ENCODE measurements around the gene SHANK2.

Gene SHANK2

DNA sequence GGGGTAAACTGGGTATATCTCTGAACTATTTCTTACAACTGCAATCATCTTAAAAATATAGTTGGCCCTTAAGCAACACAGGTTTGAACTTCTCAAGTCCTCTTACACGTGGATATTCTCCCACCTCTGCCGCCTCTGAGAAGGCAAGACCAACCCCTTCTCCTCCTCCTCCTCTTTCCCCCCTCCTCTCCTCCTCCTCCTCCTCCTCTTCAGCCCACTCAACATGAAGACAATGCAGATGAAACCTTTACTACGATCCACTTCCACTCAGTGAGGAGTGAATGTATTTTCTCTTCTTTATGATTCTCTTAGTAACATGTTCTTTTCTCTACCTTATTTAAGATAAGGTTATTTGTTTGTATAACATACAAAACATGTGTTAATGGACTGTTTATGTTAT is 20.0 kb downstream of the SHANK2 start:
- H2BK120ac ChIP-seq (ENCODE audit: insufficient read depth, low read length, poor library complexity): no peak overlapping the region
- WGBS (ENCODE audit: extremely low coverage, insufficient coverage, insufficient read length): no CpG with 5 or more reads among the region's 3 CpGs
- no peak overlapping the region for H3K4me2 ChIP-seq (ENCODE audit: low read length)
- H3K18ac ChIP-seq (ENCODE audit: low read length): no peak overlapping the region
- peaks cover 0 to 4% of the 10 kb centered on the region in 2 experiments for H3K36me3 ChIP-seq (ENCODE audit: control insufficient read depth in 1 of 2, insufficient read depth in 2 of 2, low read length in 2 of 2)
- H3K14ac ChIP-seq (ENCODE audit: low read length): no peak overlapping the region
- H2BK5ac ChIP-seq (ENCODE audit: low read depth, low read length, poor library complexity): no peak overlapping the region
- no peak for DNase-seq
- H3K23ac ChIP-seq (ENCODE audit: low read length): no peak overlapping the region
- no peak overlapping the region for H3K4me3 ChIP-seq (ENCODE audit: low read depth, low read length)
- H3K79me2 ChIP-seq (ENCODE audit: control insufficient read depth, insufficient read depth, low read length, poor library complexity): peaks cover 3% of the 10 kb centered on the region
- H3K4ac ChIP-seq (ENCODE audit: low read depth, low read length): no peak overlapping the region
- H3K4me1 ChIP-seq (ENCODE audit: control insufficient read depth in 1 of 2, insufficient read depth in 2 of 2, low read length in 2 of 2): no peaks in the 10 kb centered on the region
- H4K12ac ChIP-seq (ENCODE audit: low read depth, low read length): no peak overlapping the region
- H2BK12ac ChIP-seq (ENCODE audit: low read length): no peak overlapping the region
- no peak overlapping the region for H4K8ac ChIP-seq (ENCODE audit: low read depth, low read length)
- no peak overlapping the region for H3K27ac ChIP-seq (ENCODE audit: low read depth, low read length)
- no peaks in the 10 kb centered on the region for H3K9me3 ChIP-seq (ENCODE audit: insufficient read depth, low read depth, low read length)
- no peak overlapping the region for H2AK5ac ChIP-seq (ENCODE audit: low read length)
- no peaks in the 10 kb centered on the region for H3K79me1 ChIP-seq (ENCODE audit: low read length)
- H2AFZ ChIP-seq (ENCODE audit: insufficient read depth, low read length, poor library complexity): no peak overlapping the region
- no peaks in the 10 kb centered on the region for H3K27me3 ChIP-seq (ENCODE audit: insufficient read depth, low read length)
- no peak overlapping the region for H3K9ac ChIP-seq (ENCODE audit: low read length)
- H4K91ac ChIP-seq (ENCODE audit: low read depth, low read length): no peak overlapping the region

DNA sequence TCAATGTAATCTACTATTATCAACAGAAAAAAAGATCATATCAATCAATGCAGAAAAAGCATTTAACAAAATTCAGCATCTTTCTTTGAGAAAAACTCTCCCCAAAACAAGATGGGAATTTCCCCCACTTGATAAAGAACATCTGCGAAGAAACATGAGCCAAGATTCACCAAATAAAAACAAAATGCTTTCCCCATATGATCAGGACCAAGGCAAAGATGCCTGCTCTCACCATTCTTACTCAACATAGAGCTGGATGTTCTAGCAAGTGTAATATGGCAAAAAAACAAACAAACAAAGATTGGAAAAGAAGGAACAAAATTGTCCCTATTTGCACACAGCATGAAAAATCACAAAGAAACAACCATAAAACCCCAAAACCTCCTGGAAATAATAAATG is 23.4 kb downstream of the SHANK2 start:
- Histone ChIP-seq H4K12ac (ENCODE audit: low read depth, low read length) (no peak overlapping the region), H4K91ac (ENCODE audit: low read depth, low read length) (no peak overlapping the region), H3K9me3 (ENCODE audit: insufficient read depth, low read depth, low read length) (no peaks in the 10 kb centered on the region), H3K4me2 (ENCODE audit: low read length) (no peak overlapping the region), H3K4me1 (ENCODE audit: control insufficient read depth in 1 of 2, insufficient read depth in 2 of 2, low read length in 2 of 2) (no peaks in the 10 kb centered on the region), H2BK12ac (ENCODE audit: low read length) (no peak overlapping the region), H2BK120ac (ENCODE audit: insufficient read depth, low read length, poor library complexity) (no peak overlapping the region), H4K8ac (ENCODE audit: low read depth, low read length) (no peak overlapping the region), H2AK5ac (ENCODE audit: low read length) (no peak overlapping the region), H3K4me3 (ENCODE audit: low read depth, low read length) (no peak overlapping the region), H3K14ac (ENCODE audit: low read length) (no peak overlapping the region), H3K36me3 (ENCODE audit: control insufficient read depth in 1 of 2, insufficient read depth in 2 of 2, low read length in 2 of 2) (peaks cover 4 to 6% of the 10 kb centered on the region in 2 experiments), H3K9ac (ENCODE audit: low read length) (no peak overlapping the region), H3K23ac (ENCODE audit: low read length) (no peak overlapping the region), H3K18ac (ENCODE audit: low read length) (no peak overlapping the region), H3K27me3 (ENCODE audit: insufficient read depth, low read length) (no peaks in the 10 kb centered on the region), H2BK5ac (ENCODE audit: low read depth, low read length, poor library complexity) (no peak overlapping the region), H2AFZ (ENCODE audit: insufficient read depth, low read length, poor library complexity) (no peak overlapping the region), H3K27ac (ENCODE audit: low read depth, low read length) (no peak overlapping the region), H3K79me1 (ENCODE audit: low read length) (no peaks in the 10 kb centered on the region), H3K79me2 (ENCODE audit: control insufficient read depth, insufficient read depth, low read length, poor library complexity) (no peaks in the 10 kb centered on the region), H3K4ac (ENCODE audit: low read depth, low read length) (peak overlapping the region; percentile 77)
- WGBS (ENCODE audit: extremely low coverage, insufficient coverage, insufficient read length): no CpG with 5 or more reads among the region's 1 CpG
- no peak for DNase-seq

DNA sequence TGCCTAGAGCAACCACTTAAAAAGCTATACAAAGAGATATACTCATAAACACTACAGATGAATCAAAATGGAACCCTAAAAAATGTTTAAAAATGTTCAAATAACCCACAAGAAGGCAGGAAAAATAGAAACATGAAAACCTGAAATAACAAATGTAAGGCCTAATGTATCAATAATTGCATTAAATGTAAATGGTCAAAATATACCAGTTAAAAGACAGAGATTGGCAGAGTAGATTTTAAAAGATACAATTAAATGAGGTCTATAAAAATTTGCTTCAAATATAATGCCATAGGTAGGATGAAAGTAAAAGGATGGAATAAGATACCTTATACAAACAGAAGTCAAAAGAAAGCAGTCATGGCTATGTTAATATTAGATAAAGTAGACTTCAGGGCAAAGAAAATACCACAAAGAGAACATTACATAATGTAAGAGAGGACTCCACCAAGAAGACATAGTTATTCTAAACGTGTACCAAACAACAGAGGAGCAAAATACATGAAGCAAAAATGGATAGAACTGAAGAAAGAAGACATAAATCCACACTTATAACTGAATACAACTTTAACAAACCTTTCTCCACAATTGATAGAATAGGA is 25.2 kb downstream of the SHANK2 start:
- H4K12ac ChIP-seq (ENCODE audit: low read depth, low read length): no peak overlapping the region
- H2BK5ac ChIP-seq (ENCODE audit: low read depth, low read length, poor library complexity): no peak overlapping the region
- H4K8ac ChIP-seq (ENCODE audit: low read depth, low read length): no peak overlapping the region
- H3K4ac ChIP-seq (ENCODE audit: low read depth, low read length): no peak overlapping the region
- H3K14ac ChIP-seq (ENCODE audit: low read length): no peak overlapping the region
- no peak overlapping the region for H3K18ac ChIP-seq (ENCODE audit: low read length)
- no peaks in the 10 kb centered on the region for H3K4me1 ChIP-seq (ENCODE audit: control insufficient read depth in 1 of 2, insufficient read depth in 2 of 2, low read length in 2 of 2)
- H2AFZ ChIP-seq (ENCODE audit: insufficient read depth, low read length, poor library complexity): no peak overlapping the region
- no peaks in the 10 kb centered on the region for H3K79me1 ChIP-seq (ENCODE audit: low read length)
- no peak overlapping the region for H4K91ac ChIP-seq (ENCODE audit: low read depth, low read length)
- H3K36me3 ChIP-seq (ENCODE audit: control insufficient read depth in 1 of 2, insufficient read depth in 2 of 2, low read length in 2 of 2): peaks cover 14 to 16% of the 10 kb centered on the region in 2 experiments
- H3K9ac ChIP-seq (ENCODE audit: low read length): no peak overlapping the region
- H3K23ac ChIP-seq (ENCODE audit: low read length): no peak overlapping the region
- WGBS (ENCODE audit: extremely low coverage, insufficient coverage, insufficient read length): no CpG with 5 or more reads among the region's 1 CpG
- no peak overlapping the region for H3K4me2 ChIP-seq (ENCODE audit: low read length)
- no peaks in the 10 kb centered on the region for H3K9me3 ChIP-seq (ENCODE audit: insufficient read depth, low read depth, low read length)
- no peak overlapping the region for H3K27ac ChIP-seq (ENCODE audit: low read depth, low read length)
- H3K79me2 ChIP-seq (ENCODE audit: control insufficient read depth, insufficient read depth, low read length, poor library complexity): no peaks in the 10 kb centered on the region
- no peak overlapping the region for H3K4me3 ChIP-seq (ENCODE audit: low read depth, low read length)
- H2BK12ac ChIP-seq (ENCODE audit: low read length): no peak overlapping the region
- no peak overlapping the region for H2AK5ac ChIP-seq (ENCODE audit: low read length)
- no peaks in the 10 kb centered on the region for H3K27me3 ChIP-seq (ENCODE audit: insufficient read depth, low read length)
- no peak for DNase-seq
- H2BK120ac ChIP-seq (ENCODE audit: insufficient read depth, low read length, poor library complexity): no peak overlapping the region

DNA sequence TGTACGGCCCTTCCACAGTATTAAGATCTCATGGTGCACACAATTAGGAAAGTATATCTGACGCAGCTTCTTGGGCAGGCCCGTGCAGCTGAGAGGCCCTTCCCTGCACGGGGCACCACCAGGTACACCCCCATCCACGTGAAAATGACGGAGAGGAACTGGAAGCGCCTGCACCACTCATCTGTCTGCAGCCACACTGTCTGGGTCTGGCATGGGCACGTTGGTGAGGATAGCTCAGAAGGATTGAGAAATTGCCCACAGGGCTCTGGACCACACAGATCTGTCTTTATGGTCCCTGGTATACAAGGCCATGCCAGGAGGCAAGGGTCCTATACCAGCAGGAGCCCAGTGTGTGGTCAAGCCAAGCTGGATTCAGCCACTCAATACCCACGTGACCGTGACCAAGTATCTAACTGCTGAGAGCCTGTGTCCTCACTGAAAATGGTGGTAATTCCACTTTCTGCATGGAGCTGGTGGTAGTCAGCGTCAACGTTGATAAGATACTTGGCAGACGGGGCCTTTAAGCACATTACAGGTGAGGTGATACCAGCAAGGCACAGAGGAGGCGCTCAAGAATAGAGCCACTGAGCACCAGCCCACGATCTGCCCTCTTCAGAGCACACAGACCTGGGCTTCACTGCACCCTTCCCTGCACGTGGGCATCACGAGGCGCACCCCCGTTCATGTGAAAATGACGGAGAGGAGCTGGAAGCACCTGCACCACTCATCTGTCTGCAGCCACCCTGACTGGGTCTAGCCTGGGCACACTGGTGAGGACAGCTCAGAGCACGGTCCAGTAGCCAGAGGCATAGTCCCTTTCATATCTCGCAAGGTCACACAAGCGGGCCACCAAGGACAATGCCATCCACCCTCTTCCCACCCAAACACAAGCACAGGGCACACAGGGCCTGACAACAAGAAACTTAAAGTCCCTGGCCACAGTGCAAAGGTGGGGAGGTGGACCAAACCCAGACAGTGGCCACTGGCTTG is 28.4 kb downstream of the SHANK2 start:
- Histone ChIP-seq H3K9me3 (ENCODE audit: insufficient read depth, low read depth, low read length) (no peaks in the 10 kb centered on the region), H3K4me3 (ENCODE audit: low read depth, low read length) (no peak overlapping the region), H3K23ac (ENCODE audit: low read length) (no peak overlapping the region), H3K14ac (ENCODE audit: low read length) (no peak overlapping the region), H3K9ac (ENCODE audit: low read length) (no peak overlapping the region), H2AFZ (ENCODE audit: insufficient read depth, low read length, poor library complexity) (no peak overlapping the region), H2BK120ac (ENCODE audit: insufficient read depth, low read length, poor library complexity) (no peak overlapping the region), H4K8ac (ENCODE audit: low read depth, low read length) (no peak overlapping the region), H3K18ac (ENCODE audit: low read length) (no peak overlapping the region), H3K27ac (ENCODE audit: low read depth, low read length) (no peak overlapping the region), H3K4me2 (ENCODE audit: low read length) (no peak overlapping the region), H4K12ac (ENCODE audit: low read depth, low read length) (no peak overlapping the region), H2BK5ac (ENCODE audit: low read depth, low read length, poor library complexity) (no peak overlapping the region), H4K91ac (ENCODE audit: low read depth, low read length) (no peak overlapping the region), H2AK5ac (ENCODE audit: low read length) (no peak overlapping the region), H3K4ac (ENCODE audit: low read depth, low read length) (no peak overlapping the region), H2BK12ac (ENCODE audit: low read length) (no peak overlapping the region), H3K27me3 (ENCODE audit: insufficient read depth, low read length) (no peaks in the 10 kb centered on the region), H3K4me1 (ENCODE audit: control insufficient read depth in 1 of 2, insufficient read depth in 2 of 2, low read length in 2 of 2) (no peaks in the 10 kb centered on the region), H3K36me3 (ENCODE audit: control insufficient read depth in 1 of 2, insufficient read depth in 2 of 2, low read length in 2 of 2) (peaks cover 14 to 16% of the 10 kb centered on the region in 2 experiments), H3K79me2 (ENCODE audit: control insufficient read depth, insufficient read depth, low read length, poor library complexity) (no peaks in the 10 kb centered on the region), H3K79me1 (ENCODE audit: low read length) (no peaks in the 10 kb centered on the region)
- WGBS (ENCODE audit: extremely low coverage, insufficient coverage, insufficient read length): no CpG with 5 or more reads among the region's 23 CpGs
- no peak for DNase-seq

All from trophoblast cell (in vitro differentiated cells and primary cell).